Vagina (tissue), 2 donors: Measurements from ENCODE around the gene GPR82. TPM values are rescaled to one million over a fixed set of nuclear protein-coding genes. Genes with fewer than 3 reads are reported as not detected.

ENCODE experiments used
- DNase-seq, 2 donors: peaks; one replicate each; pipeline ENCODE4 v3.0.0-alpha.2; 2017; ENCODE audit errors: extremely low spot score in 2 of 2
- H3K27ac ChIP-seq: fragments of 200-600 bp; sonication (generic); one replicate; pipeline ENCODE4 v1.5.1; 2019
- H3K27me3 ChIP-seq: fragments of 200-600 bp; sonication (generic); one replicate; pipeline ENCODE4 v1.5.1; 2019
- H3K36me3 ChIP-seq, 2 donors: fragments of 200-600 bp; sonication (generic); one replicate each; pipeline ENCODE4 v1.5.1; 2017 to 2019
- H3K4me1 ChIP-seq: fragments of 200-600 bp; sonication (generic); one replicate; pipeline ENCODE4 v1.5.1; 2019
- H3K4me3 ChIP-seq, 2 donors: fragments of 200-600 bp; sonication (generic); 1 replicate in 1 of 2; 2 replicates in 1 of 2; pipeline ENCODE4 v1.5.1; 2016 to 2019
- H3K9me3 ChIP-seq: fragments of 200-600 bp; sonication (generic); one replicate; pipeline ENCODE4 v1.5.1; 2019
- CTCF ChIP-seq, 3 experiments: fragments of 450-650 bp in 2 of 3; fragments of 200-600 bp in 1 of 3; sonication (generic) in 1 of 3; IDR thresholded peaks; one replicate each; pipeline ENCODE4 v1.5.1; 2017 to 2019; ENCODE audit warnings: antibody characterized with exemption in 3 of 3, mild to moderate bottlenecking in 2 of 3, moderate library complexity in 2 of 3
- POLR2A ChIP-seq, 2 donors: fragments of 450-650 bp; IDR thresholded peaks; one replicate each; pipeline ENCODE4 v1.6.1; 2017; ENCODE audit warnings: antibody characterized with exemption in 2 of 2, mild to moderate bottlenecking in 2 of 2, moderate library complexity in 2 of 2
- POLR2AphosphoS5 ChIP-seq, 2 donors: sonication (generic); formaldehyde crosslinking; IDR thresholded peaks; one replicate each; pipeline ENCODE4 v1.9.0; 2017; ENCODE audit warnings: antibody characterized with exemption in 2 of 2, mild to moderate bottlenecking in 2 of 2, low read depth in 1 of 2; ENCODE audit not compliant: insufficient read depth in 1 of 2
- intact Hi-C: fragments of 100-400 bp; cut with DNase I; formaldehyde crosslinking; loops from one replicate; pipeline ENCODE4 v1.15.1; 2023
- small RNA-seq: library from RNA; depleted of rRNA; stranded (forward); fragments of <200 nt; gene quantifications from one replicate; pipeline ENCODE3, GENCODE V24; 2016
- total RNA-seq: library from RNA; depleted of rRNA; stranded (reverse); fragments of >200 nt; gene quantifications from one replicate; pipeline ENCODE4 v1.2.3, GENCODE V29; 2016

The GPR82 gene
- total RNA-seq, 1 donor from 2014 or later: not detected

GRCh38 chrX:41759817-41760216, 35.8 kb downstream of the GPR82 start:
- no peak overlapping the region for H3K27ac ChIP-seq
- H3K36me3 ChIP-seq: no peaks in the 10 kb centered on the region
- H3K4me1 ChIP-seq: no peaks in the 10 kb centered on the region
- H3K4me3 ChIP-seq: no peak overlapping the region
- no peaks in the 10 kb centered on the region for H3K27me3 ChIP-seq
- no peaks in the 10 kb centered on the region for H3K9me3 ChIP-seq
- TF ChIP-seq CTCF (IDR thresholded peaks at IDR 0.05) (peak in 1 of 3 experiments; percentile 13), POLR2AphosphoS5 (IDR thresholded peaks at IDR 0.05; ENCODE audit: insufficient read depth in 1 of 2, low read depth in 1 of 2) (no peak), POLR2A (IDR thresholded peaks at IDR 0.05) (no peak)
- DNase-seq: no peak
- intact Hi-C loops: loop anchor here (10.0 kb wide), 1 partner anchor 295 kb away; no protein-coding TSS in a partner anchor

GRCh38 chrX:41761169-41761568, 37.2 kb downstream of the GPR82 start:
- no peaks in the 10 kb centered on the region for H3K27me3 ChIP-seq
- H3K27ac ChIP-seq: no peak overlapping the region
- no peaks in the 10 kb centered on the region for H3K9me3 ChIP-seq
- intact Hi-C loops: no loop called here
- TF ChIP-seq POLR2A (IDR thresholded peaks at IDR 0.05) (no peak), CTCF (IDR thresholded peaks at IDR 0.05) (no peak), POLR2AphosphoS5 (IDR thresholded peaks at IDR 0.05; ENCODE audit: insufficient read depth in 1 of 2, low read depth in 1 of 2) (no peak)
- H3K4me1 ChIP-seq: no peaks in the 10 kb centered on the region
- no peak for DNase-seq
- no peak overlapping the region for H3K4me3 ChIP-seq
- no peaks in the 10 kb centered on the region for H3K36me3 ChIP-seq

GRCh38 chrX:41761702-41762101, 37.7 kb downstream of the GPR82 start:
- intact Hi-C loops: no loop called here
- H3K4me3 ChIP-seq: no peak overlapping the region

GRCh38 chrX:41779030-41779564, 55.1 kb downstream of the GPR82 start:
- Histone ChIP-seq H3K9me3 (no peaks in the 10 kb centered on the region), H3K27me3 (no peaks in the 10 kb centered on the region), H3K27ac (no peak overlapping the region), H3K4me1 (no peaks in the 10 kb centered on the region), H3K4me3 (no peak overlapping the region), H3K36me3 (no peaks in the 10 kb centered on the region)
- no peak for TF ChIP-seq POLR2AphosphoS5 (IDR thresholded peaks at IDR 0.05; ENCODE audit: insufficient read depth in 1 of 2, low read depth in 1 of 2)
- TF ChIP-seq CTCF (IDR thresholded peaks at IDR 0.05): no peak
- no peak for TF ChIP-seq POLR2A (IDR thresholded peaks at IDR 0.05)
- DNase-seq: no peak
- intact Hi-C loops: no loop called here

More at GRCh38 chrX:41761702-41762101, 37.7 kb downstream of the GPR82 start:
- DNase-seq: no peak
- H3K27ac ChIP-seq: no peak overlapping the region
- H3K9me3 ChIP-seq: no peaks in the 10 kb centered on the region
- H3K36me3 ChIP-seq: no peaks in the 10 kb centered on the region
- TF ChIP-seq POLR2A (IDR thresholded peaks at IDR 0.05): no peak
- no peak for TF ChIP-seq POLR2AphosphoS5 (IDR thresholded peaks at IDR 0.05; ENCODE audit: insufficient read depth in 1 of 2, low read depth in 1 of 2)
- no peak for TF ChIP-seq CTCF (IDR thresholded peaks at IDR 0.05)
- H3K27me3 ChIP-seq: no peaks in the 10 kb centered on the region
- H3K4me1 ChIP-seq: no peaks in the 10 kb centered on the region

Small RNAs within 50 kb of the gene (small RNA-seq; reads per million reads assigned to genes)
- gene RN7SL144P: not detected

Other genes starting within 250 kb of the GPR82 start
- 3.2 TPM for gene GPR34, start 35.2 kb upstream of the GPR82 start, total RNA-seq
- 41.0 TPM for gene CASK, start 199.4 kb downstream of the GPR82 start, total RNA-seq